Ovary (tissue), 9 donors: ENCODE data around the gene TNPO1. TPM values are rescaled to one million over a fixed set of nuclear protein-coding genes. Genes with fewer than 3 reads are reported as not detected.

Experiments used
- DNase-seq, 5 donors: peaks; one replicate each; pipeline ENCODE4 v3.0.0-alpha.2; 2019 to 2020
- H3K27ac ChIP-seq, 2 donors: fragments of 200-600 bp; one replicate each; pipeline versions ENCODE4 v1.5.1 to v1.8.0; 2019 to 2022
- H3K27me3 ChIP-seq: fragments of 200-600 bp; one replicate; pipeline ENCODE4 v1.8.0; 2022
- H3K36me3 ChIP-seq: fragments of 200-600 bp; sonication (generic); one replicate; pipeline ENCODE4 v1.5.1; 2019
- H3K4me1 ChIP-seq: one replicate; pipeline ENCODE4 v1.8.1; 2013; ENCODE audit warnings: mild to moderate bottlenecking, moderate library complexity; ENCODE audit not compliant: insufficient read depth
- H3K4me3 ChIP-seq: fragments of 200-600 bp; sonication (generic); one replicate; pipeline ENCODE4 v1.5.1; 2017
- H3K9me3 ChIP-seq, 2 donors: fragments of 200-600 bp in 1 of 2; sonication (generic) in 1 of 2; one replicate each; pipeline versions ENCODE4 v1.5.1 to v1.8.1; 2013 to 2019; ENCODE audit warnings: mild to moderate bottlenecking in 1 of 2, moderate library complexity in 1 of 2
- EP300 ChIP-seq: sonication (generic); formaldehyde crosslinking; IDR thresholded peaks from one replicate; pipeline ENCODE4 v1.6.1; 2017; ENCODE audit warnings: antibody characterized with exemption
- POLR2A ChIP-seq: fragments of 450-650 bp; IDR thresholded peaks from one replicate; pipeline ENCODE4 v1.6.1; 2017; ENCODE audit warnings: antibody characterized with exemption, mild to moderate bottlenecking, moderate library complexity
- WGBS, 3 donors: extraction: QIAGEN DNeasy Blood & Tissue Kit in 1 of 3; methylation state at CpG; one replicate each; pipeline versions ENCODE4 v1.1.5 to v1.1.7; 2013 to 2017; 5-methylcytosine and 5-hydroxymethylcytosine counted together
- intact Hi-C, 4 donors: fragments of 100-400 bp; cut with DNase I; formaldehyde crosslinking; loops; one replicate each; pipeline versions ENCODE4 v1.11.0 to v1.15.1; 2022 to 2023
- polyA plus RNA-seq, 2 donors: library from polyadenylated mRNA; stranded (reverse); fragments of 200-250 nt in 1 of 2; fragments of 350-450 nt in 1 of 2; fragmentation: Illumina TruSeq in 1 of 2; extraction: RNeasy Lipid Tissue Mini Kit (QIAGEN cat#74804) in 1 of 2; gene quantifications; one replicate each; pipeline ENCODE4 v1.2.3, GENCODE V29; 2013 to 2014
- total RNA-seq, 7 donors: library from RNA; depleted of rRNA in 2 of 7; stranded (reverse); fragments of >200 nt in 2 of 7; fragmentation: NEBNext Ultra II Directional in 3 of 7; extraction: Animal tissue kit (Norgen Biotek cat#: 25700) in 3 of 7; gene quantifications; one replicate each; pipeline versions ENCODE4 v1.1.0 to v1.2.4, GENCODE V29; 2016 to 2023
- TF ChIP-seq, protein P1 (sequence below), 3 donors: fragments of 450-650 bp in 2 of 3; fragments of 200-600 bp in 1 of 3; IDR thresholded peaks; one replicate each; pipeline versions ENCODE4 v1.5.1 to v1.8.0; 2016 to 2022; ENCODE audit warnings: antibody characterized with exemption in 3 of 3, mild to moderate bottlenecking in 1 of 3
- donor health status: DM: no; HTN: no; CAD: no; lungs with moderate emphysema.
- donor health status: DM: no; HTN: no; CAD: no.
- donor health status: Bipolar disorder and iron deficiency.
- donor health status: DM: yes; HTN: yes; CAD: no.
- donor health status: DM: no; HTN: no; CAD: no.
- donor health status: DM: yes; HTN: yes; CAD: no.

Gene TNPO1
- total and polyA plus RNA-seq, 9 donors = 14.9 to 99.3 (median 61.8) TPM

DNA sequence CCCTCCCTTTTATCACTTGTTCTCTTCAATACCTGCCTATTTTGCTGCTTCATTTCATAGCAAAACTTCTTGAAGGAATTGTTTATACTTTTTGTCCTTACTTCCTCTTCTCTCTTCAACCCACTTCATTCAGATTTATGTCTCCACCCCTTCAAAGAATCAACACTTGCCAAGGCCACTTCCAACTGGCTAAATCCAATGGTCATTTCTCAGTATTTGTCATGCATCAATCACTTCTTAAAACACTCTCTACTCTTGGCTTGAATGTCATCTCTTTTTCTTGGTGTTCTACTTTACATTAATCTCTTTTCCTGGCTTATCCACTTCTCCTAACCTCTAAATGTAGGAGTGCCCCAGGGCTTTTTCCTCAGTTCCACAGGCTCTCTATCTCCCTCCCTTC, 131.0 kb downstream of the TNPO1 start:
- no peak for DNase-seq
- intact Hi-C loops = no loop called here
- no peaks in the 10 kb centered on the region for H3K27me3 ChIP-seq
- no peaks in the 10 kb centered on the region for H3K36me3 ChIP-seq
- TF ChIP-seq EP300 = no peak
- TF ChIP-seq, protein P1, sequence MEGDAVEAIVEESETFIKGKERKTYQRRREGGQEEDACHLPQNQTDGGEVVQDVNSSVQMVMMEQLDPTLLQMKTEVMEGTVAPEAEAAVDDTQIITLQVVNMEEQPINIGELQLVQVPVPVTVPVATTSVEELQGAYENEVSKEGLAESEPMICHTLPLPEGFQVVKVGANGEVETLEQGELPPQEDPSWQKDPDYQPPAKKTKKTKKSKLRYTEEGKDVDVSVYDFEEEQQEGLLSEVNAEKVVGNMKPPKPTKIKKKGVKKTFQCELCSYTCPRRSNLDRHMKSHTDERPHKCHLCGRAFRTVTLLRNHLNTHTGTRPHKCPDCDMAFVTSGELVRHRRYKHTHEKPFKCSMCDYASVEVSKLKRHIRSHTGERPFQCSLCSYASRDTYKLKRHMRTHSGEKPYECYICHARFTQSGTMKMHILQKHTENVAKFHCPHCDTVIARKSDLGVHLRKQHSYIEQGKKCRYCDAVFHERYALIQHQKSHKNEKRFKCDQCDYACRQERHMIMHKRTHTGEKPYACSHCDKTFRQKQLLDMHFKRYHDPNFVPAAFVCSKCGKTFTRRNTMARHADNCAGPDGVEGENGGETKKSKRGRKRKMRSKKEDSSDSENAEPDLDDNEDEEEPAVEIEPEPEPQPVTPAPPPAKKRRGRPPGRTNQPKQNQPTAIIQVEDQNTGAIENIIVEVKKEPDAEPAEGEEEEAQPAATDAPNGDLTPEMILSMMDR (IDR thresholded peaks at IDR 0.05) = no peak
- TF ChIP-seq POLR2A = no peak
- H3K4me3 ChIP-seq = no peak overlapping the region
- no peaks in the 10 kb centered on the region for H3K4me1 ChIP-seq
- no peak overlapping the region for H3K27ac ChIP-seq
- H3K9me3 ChIP-seq = no peaks in the 10 kb centered on the region

DNA sequence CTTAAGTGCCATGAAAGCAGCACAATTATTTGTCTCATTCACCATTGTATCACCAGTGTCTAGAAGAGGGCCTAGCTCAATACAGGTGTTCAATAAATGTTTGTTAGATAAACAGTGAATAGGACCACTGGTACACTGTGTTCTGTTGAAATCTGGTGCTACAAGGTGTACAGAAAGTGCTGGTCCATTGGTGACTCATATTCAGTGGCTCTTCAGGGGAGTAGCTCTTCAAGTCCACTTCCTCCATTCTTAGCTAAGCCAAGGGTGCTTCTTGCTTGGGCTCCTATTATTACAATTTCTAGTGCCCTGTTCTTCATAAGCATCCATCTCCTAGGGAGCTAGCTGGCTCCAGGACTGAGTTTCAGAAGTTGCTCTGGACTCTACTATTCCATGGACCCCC, 133.0 kb downstream of the TNPO1 start:
- Histone ChIP-seq H3K27ac (no peak overlapping the region), H3K36me3 (no peaks in the 10 kb centered on the region), H3K27me3 (no peaks in the 10 kb centered on the region), H3K4me3 (no peak overlapping the region), H3K4me1 (no peaks in the 10 kb centered on the region), H3K9me3 (no peaks in the 10 kb centered on the region)
- intact Hi-C loops = no loop called here
- no peak for TF ChIP-seq EP300
- TF ChIP-seq, protein P1 (IDR thresholded peaks at IDR 0.05) = no peak
- TF ChIP-seq POLR2A = no peak
- DNase-seq = no peak

DNA sequence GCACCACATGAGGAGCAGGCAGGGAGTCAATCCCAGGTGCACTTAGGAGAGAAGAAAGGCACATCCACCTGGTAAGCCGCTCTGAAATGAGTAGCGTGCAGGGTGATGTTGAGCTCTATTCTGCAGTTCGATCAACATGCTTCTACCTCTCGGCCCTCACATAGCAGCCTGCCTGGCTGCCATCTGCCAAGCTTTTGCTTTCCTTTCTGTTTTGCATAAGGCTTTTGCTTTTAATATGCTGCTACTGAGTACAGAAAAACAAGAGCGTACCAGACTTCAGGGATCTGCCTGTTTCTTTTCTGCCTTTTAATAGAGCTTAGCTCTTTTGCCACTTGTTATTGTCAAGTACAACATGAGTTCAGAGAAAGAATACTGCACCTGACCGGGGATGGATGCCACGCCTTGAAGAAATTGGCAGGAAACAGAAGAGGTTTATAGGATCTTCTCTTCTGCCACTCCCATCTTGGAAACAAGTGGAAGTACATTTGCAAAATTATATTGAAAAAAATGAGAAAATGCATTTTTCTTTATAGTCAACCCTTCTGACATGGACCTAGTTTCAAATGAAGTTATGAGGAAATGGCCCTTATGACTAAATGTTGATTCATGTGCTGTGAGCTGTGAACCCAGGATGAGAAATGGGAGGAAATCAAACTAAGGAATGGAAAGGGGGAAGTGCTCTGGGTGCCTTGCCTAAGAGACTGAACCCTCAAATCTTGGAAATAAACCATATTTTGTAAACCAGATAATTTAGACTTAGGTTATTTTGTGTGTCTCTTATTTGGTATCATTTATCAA, 135.4 kb downstream of the TNPO1 start:
- H3K27ac ChIP-seq = no peak overlapping the region
- intact Hi-C loops = loop anchor here in 1 of 4 donors (10.0 kb wide), 1 partner anchor 137 kb away; the partner anchor contains the start of gene TNPO1
- no peak for DNase-seq
- no peaks in the 10 kb centered on the region for H3K36me3 ChIP-seq
- H3K27me3 ChIP-seq = no peaks in the 10 kb centered on the region
- no peak overlapping the region for H3K4me3 ChIP-seq
- H3K9me3 ChIP-seq = no peaks in the 10 kb centered on the region
- 89 to 92% (median 90%) methylated on average over 7 of the region's 7 CpGs for WGBS, 3 donors
- no peak for TF ChIP-seq EP300
- no peak for TF ChIP-seq POLR2A
- TF ChIP-seq, protein P1 (IDR thresholded peaks at IDR 0.05) = no peak
- H3K4me1 ChIP-seq = no peaks in the 10 kb centered on the region

DNA sequence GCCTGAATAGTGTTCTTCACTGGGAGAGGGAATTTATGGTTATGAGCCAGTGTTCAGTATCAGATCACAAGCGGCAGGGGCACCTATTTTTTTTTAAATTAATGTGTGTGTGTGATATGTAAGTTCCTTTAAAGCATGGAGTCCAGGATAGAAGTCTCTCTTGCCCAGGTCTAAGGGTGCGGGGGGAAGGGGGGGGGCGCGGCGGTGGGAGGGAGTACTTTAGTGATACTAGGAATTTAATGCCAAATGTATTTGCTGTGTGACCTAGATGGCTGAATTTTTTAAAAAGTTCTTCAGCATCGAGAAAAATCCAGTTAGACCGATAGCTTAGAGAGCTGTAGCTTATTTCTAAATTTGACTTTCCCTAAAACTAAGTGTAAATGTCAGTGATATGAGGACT, 137.9 kb downstream of the TNPO1 start:
- H3K4me1 ChIP-seq = peaks cover 4% of the 10 kb centered on the region
- no peaks in the 10 kb centered on the region for H3K9me3 ChIP-seq
- no peak overlapping the region for H3K4me3 ChIP-seq
- no peak for DNase-seq
- no peaks in the 10 kb centered on the region for H3K36me3 ChIP-seq
- H3K27me3 ChIP-seq = no peaks in the 10 kb centered on the region
- WGBS, 3 donors = 78 to 84% (median 84%) methylated on average over 7 of the region's 7 CpGs
- peak overlapping the region in 1 of 2 donors; percentile 99 for H3K27ac ChIP-seq
- TF ChIP-seq POLR2A (no peak), EP300 (no peak)
- TF ChIP-seq, protein P1 (IDR thresholded peaks at IDR 0.05) = no peak
- intact Hi-C loops = loop anchor here in 1 of 4 donors (10.0 kb wide), 1 partner anchor 140 kb away; the partner anchor contains the start of gene TNPO1
